Trophoblast cell (in vitro differentiated cells and primary cell): Measurements from ENCODE around the gene PAPPA.

Experiments
- DNase-seq, 2 donors: peaks; one replicate each; pipeline ENCODE4 v3.0.0-alpha.2; 2016
- H2AFZ ChIP-seq: 2 replicates; pipeline ENCODE4 v1.6.1; 2013; ENCODE audit warnings: low read length, moderate library complexity, mild to moderate bottlenecking; ENCODE audit not compliant: insufficient read depth, poor library complexity
- H2AK5ac ChIP-seq: 2 replicates; pipeline ENCODE4 v1.6.1; 2013; ENCODE audit warnings: mild to moderate bottlenecking, low read length
- H2BK120ac ChIP-seq: 2 replicates; pipeline ENCODE4 v1.6.1; 2013; ENCODE audit warnings: low read length, mild to moderate bottlenecking, moderate library complexity; ENCODE audit not compliant: insufficient read depth, poor library complexity
- H2BK12ac ChIP-seq: 2 replicates; pipeline ENCODE4 v1.6.1; 2013; ENCODE audit warnings: mild to moderate bottlenecking, low read length, moderate library complexity
- H2BK5ac ChIP-seq: 2 replicates; pipeline ENCODE4 v1.6.1; 2013; ENCODE audit warnings: low read length, low read depth, moderate library complexity, mild to moderate bottlenecking; ENCODE audit not compliant: poor library complexity
- H3K14ac ChIP-seq: 2 replicates; pipeline ENCODE4 v1.6.1; 2013; ENCODE audit warnings: mild to moderate bottlenecking, low read length
- H3K18ac ChIP-seq: 2 replicates; pipeline ENCODE4 v1.6.1; 2013; ENCODE audit warnings: mild to moderate bottlenecking, low read length
- H3K23ac ChIP-seq: 2 replicates; pipeline ENCODE4 v1.6.1; 2013; ENCODE audit warnings: low read length
- H3K27ac ChIP-seq: 2 replicates; pipeline ENCODE4 v1.5.1; 2013; ENCODE audit warnings: low read depth, mild to moderate bottlenecking, inconsistent platforms, low read length, moderate library complexity
- H3K27me3 ChIP-seq: 2 replicates; pipeline ENCODE4 v1.6.1; 2013; ENCODE audit warnings: inconsistent platforms, mild to moderate bottlenecking, low read length, moderate library complexity; ENCODE audit not compliant: insufficient read depth
- H3K36me3 ChIP-seq, 2 experiments: 1 replicate in 1 of 2; 2 replicates in 1 of 2; pipeline ENCODE4 v1.6.1; 2013; ENCODE audit warnings: low read length in 2 of 2, mild to moderate bottlenecking in 2 of 2, moderate library complexity in 1 of 2; ENCODE audit not compliant: insufficient read depth in 2 of 2, control insufficient read depth in 1 of 2
- H3K4ac ChIP-seq: 2 replicates; pipeline ENCODE4 v1.6.1; 2013; ENCODE audit warnings: low read depth, mild to moderate bottlenecking, low read length, moderate library complexity
- H3K4me1 ChIP-seq, 2 experiments: 1 replicate in 1 of 2; 2 replicates in 1 of 2; pipeline ENCODE4 v1.6.1; 2013; ENCODE audit warnings: low read length in 2 of 2, mild to moderate bottlenecking in 2 of 2, moderate library complexity in 1 of 2; ENCODE audit not compliant: insufficient read depth in 2 of 2, control insufficient read depth in 1 of 2
- H3K4me2 ChIP-seq: 2 replicates; pipeline ENCODE4 v1.6.1; 2013; ENCODE audit warnings: inconsistent platforms, mild to moderate bottlenecking, low read length, moderate library complexity
- H3K4me3 ChIP-seq: 2 replicates; pipeline ENCODE4 v1.5.1; 2013; ENCODE audit warnings: mild to moderate bottlenecking, low read depth, low read length, inconsistent platforms
- H3K79me1 ChIP-seq: one replicate; pipeline ENCODE4 v1.6.1; 2013; ENCODE audit warnings: low read length
- H3K79me2 ChIP-seq: 2 replicates; pipeline ENCODE4 v1.6.1; 2013; ENCODE audit warnings: low read length, mild to moderate bottlenecking; ENCODE audit not compliant: control insufficient read depth, insufficient read depth, poor library complexity
- H3K9ac ChIP-seq: 2 replicates; pipeline ENCODE4 v1.6.1; 2013; ENCODE audit warnings: mild to moderate bottlenecking, low read length
- H3K9me3 ChIP-seq: 2 replicates; pipeline ENCODE4 v1.6.1; 2013; ENCODE audit warnings: low read depth, mild to moderate bottlenecking, control low read depth, inconsistent platforms, low read length; ENCODE audit not compliant: insufficient read depth
- H4K12ac ChIP-seq: 2 replicates; pipeline ENCODE4 v1.6.1; 2013; ENCODE audit warnings: low read depth, mild to moderate bottlenecking, low read length, moderate library complexity
- H4K8ac ChIP-seq: 2 replicates; pipeline ENCODE4 v1.6.1; 2013; ENCODE audit warnings: low read depth, mild to moderate bottlenecking, low read length, moderate library complexity
- H4K91ac ChIP-seq: one replicate; pipeline ENCODE4 v1.6.1; 2013; ENCODE audit warnings: low read depth, mild to moderate bottlenecking, low read length, moderate library complexity
- WGBS: extraction: QIAGEN DNeasy Blood & Tissue Kit; methylation state at CpG from one replicate; pipeline ENCODE4 v1.1.7; 2013; ENCODE audit warnings: missing lambda C conversion rate; ENCODE audit not compliant: insufficient read length, insufficient coverage; ENCODE audit errors: extremely low coverage; 5-methylcytosine and 5-hydroxymethylcytosine counted together

PAPPA gene

GRCh38 chr9:116238776-116239340, 85.3 kb downstream of the PAPPA start:
- H3K14ac ChIP-seq: no peak overlapping the region

GRCh38 chr9:116243708-116244107, 90.1 kb downstream of the PAPPA start:
- no peak overlapping the region for H2AK5ac ChIP-seq
- H2BK5ac ChIP-seq: no peak overlapping the region
- no peak overlapping the region for H4K8ac ChIP-seq
- H3K9me3 ChIP-seq: no peaks in the 10 kb centered on the region
- H3K79me2 ChIP-seq: no peaks in the 10 kb centered on the region
- H3K4me2 ChIP-seq: no peak overlapping the region
- no peak overlapping the region for H3K14ac ChIP-seq
- H4K12ac ChIP-seq: no peak overlapping the region
- no peak overlapping the region for H2BK120ac ChIP-seq
- H3K23ac ChIP-seq: no peak overlapping the region
- no peak for DNase-seq
- no peak overlapping the region for H3K18ac ChIP-seq
- no CpG with 5 or more reads among the region's 1 CpG for WGBS
- H3K4ac ChIP-seq: no peak overlapping the region
- H3K27me3 ChIP-seq: no peaks in the 10 kb centered on the region
- no peak overlapping the region for H4K91ac ChIP-seq
- no peaks in the 10 kb centered on the region for H3K4me1 ChIP-seq
- H2AFZ ChIP-seq: no peak overlapping the region
- H3K27ac ChIP-seq: no peak overlapping the region
- H3K36me3 ChIP-seq: no peaks in the 10 kb centered on the region
- no peaks in the 10 kb centered on the region for H3K79me1 ChIP-seq
- H2BK12ac ChIP-seq: no peak overlapping the region
- H3K9ac ChIP-seq: no peak overlapping the region
- no peak overlapping the region for H3K4me3 ChIP-seq

More at GRCh38 chr9:116238776-116239340, 85.3 kb downstream of the PAPPA start:
- Histone ChIP-seq H3K9me3 (no peaks in the 10 kb centered on the region), H3K27me3 (no peaks in the 10 kb centered on the region), H2AK5ac (no peak overlapping the region), H3K79me2 (no peaks in the 10 kb centered on the region), H2BK5ac (no peak overlapping the region), H4K12ac (no peak overlapping the region), H3K23ac (no peak overlapping the region), H4K8ac (no peak overlapping the region), H2BK120ac (no peak overlapping the region), H3K4me1 (peaks cover 3 to 5% of the 10 kb centered on the region in 2 experiments), H3K9ac (no peak overlapping the region), H3K4me3 (no peak overlapping the region), H4K91ac (no peak overlapping the region), H3K79me1 (no peaks in the 10 kb centered on the region), H3K18ac (no peak overlapping the region), H3K36me3 (peaks cover 2 to 3% of the 10 kb centered on the region in 2 experiments), H3K27ac (no peak overlapping the region), H2BK12ac (no peak overlapping the region), H3K4me2 (no peak overlapping the region), H3K4ac (no peak overlapping the region), H2AFZ (no peak overlapping the region)
- no CpG with 5 or more reads among the region's 1 CpG for WGBS
- no peak for DNase-seq

- Histone ChIP-seq H2BK5ac (no peak overlapping the region), H4K12ac (no peak overlapping the region), H3K4me1 (no peaks in the 10 kb centered on the region)
These were observed 93.7 kb downstream of the PAPPA start for GRCh38 chr9:116247284-116247683.

GRCh38 chr9:116247791-116248374, 94.3 kb downstream of the PAPPA start:
- H3K9ac ChIP-seq: no peak overlapping the region
- H3K4ac ChIP-seq: no peak overlapping the region
- no peak overlapping the region for H2AK5ac ChIP-seq
- H2BK12ac ChIP-seq: no peak overlapping the region
- H3K27me3 ChIP-seq: no peaks in the 10 kb centered on the region
- no peak overlapping the region for H2AFZ ChIP-seq
- WGBS: no CpG with 5 or more reads among the region's 2 CpGs
- H3K23ac ChIP-seq: no peak overlapping the region
- H3K79me2 ChIP-seq: no peaks in the 10 kb centered on the region
- no peak overlapping the region for H2BK120ac ChIP-seq
- H4K8ac ChIP-seq: no peak overlapping the region
- H3K9me3 ChIP-seq: peaks cover 1% of the 10 kb centered on the region
- no peaks in the 10 kb centered on the region for H3K79me1 ChIP-seq
- H3K4me3 ChIP-seq: no peak overlapping the region
- no peak overlapping the region for H2BK5ac ChIP-seq
- no peak overlapping the region for H3K14ac ChIP-seq
- H3K36me3 ChIP-seq: no peaks in the 10 kb centered on the region
- no peak overlapping the region for H4K91ac ChIP-seq
- DNase-seq: no peak
- H3K4me1 ChIP-seq: no peaks in the 10 kb centered on the region
- H3K27ac ChIP-seq: no peak overlapping the region
- no peak overlapping the region for H4K12ac ChIP-seq
- H3K18ac ChIP-seq: no peak overlapping the region
- no peak overlapping the region for H3K4me2 ChIP-seq

More at GRCh38 chr9:116247284-116247683, 93.7 kb downstream of the PAPPA start:
- no peak overlapping the region for H3K4ac ChIP-seq
- no peaks in the 10 kb centered on the region for H3K79me2 ChIP-seq
- no peak overlapping the region for H3K4me2 ChIP-seq
- no peak overlapping the region for H2BK120ac ChIP-seq
- H3K79me1 ChIP-seq: no peaks in the 10 kb centered on the region
- no peak for DNase-seq
- H3K14ac ChIP-seq: no peak overlapping the region
- no peak overlapping the region for H3K4me3 ChIP-seq
- H3K27me3 ChIP-seq: no peaks in the 10 kb centered on the region
- H3K9me3 ChIP-seq: peaks cover 1% of the 10 kb centered on the region
- H2AFZ ChIP-seq: no peak overlapping the region
- H3K18ac ChIP-seq: no peak overlapping the region
- H4K8ac ChIP-seq: no peak overlapping the region
- no peaks in the 10 kb centered on the region for H3K36me3 ChIP-seq
- no peak overlapping the region for H2AK5ac ChIP-seq
- H4K91ac ChIP-seq: no peak overlapping the region
- no peak overlapping the region for H3K9ac ChIP-seq
- no peak overlapping the region for H3K23ac ChIP-seq
- WGBS: no CpG with 5 or more reads among the region's 1 CpG
- no peak overlapping the region for H2BK12ac ChIP-seq
- H3K27ac ChIP-seq: no peak overlapping the region
